Keratinocyte (primary cell): ENCODE results near the gene HIF1A. TPM values are rescaled to one million over a fixed set of nuclear protein-coding genes. Genes with fewer than 3 reads are reported as not detected.

Experiments
- DNase-seq: peaks from one replicate; pipeline ENCODE4 v3.0.0-alpha.2; 2011; ENCODE audit warnings: low read depth, missing footprints, low spot score
- FAIRE-seq: peaks from 2 replicates; lab custom pipeline; 2011; peaks lifted over from hg19 to GRCh38; lab: Jason Lieb, UNC
- H2AFZ ChIP-seq: 2 replicates; pipeline ENCODE4 v1.6.0; 2012; ENCODE audit warnings: low read length, control low read depth, inconsistent platforms; ENCODE audit not compliant: control insufficient read depth
- H3K27ac ChIP-seq: 2 replicates; pipeline ENCODE4 v1.5.1; 2011; ENCODE audit warnings: low read length; ENCODE audit not compliant: control insufficient read depth, insufficient read depth
- H3K27me3 ChIP-seq: 3 replicates; pipeline ENCODE4 v1.6.0; 2011; ENCODE audit warnings: low read length; ENCODE audit not compliant: control insufficient read depth, insufficient read depth; ENCODE audit errors: extremely low read depth
- H3K36me3 ChIP-seq, 2 experiments: 2 replicates in 1 of 2; 3 replicates in 1 of 2; pipeline ENCODE4 v1.5.1; 2011; ENCODE audit warnings: low read length in 2 of 2, mild to moderate bottlenecking in 1 of 2; ENCODE audit not compliant: control insufficient read depth in 2 of 2, insufficient read depth in 2 of 2; ENCODE audit errors: extremely low read depth in 1 of 2
- H3K4me1 ChIP-seq: 3 replicates; pipeline ENCODE4 v1.5.1; 2011; ENCODE audit warnings: low read length; ENCODE audit not compliant: control insufficient read depth, insufficient read depth; ENCODE audit errors: extremely low read depth
- H3K4me2 ChIP-seq: 3 replicates; pipeline ENCODE4 v1.6.0; 2011; ENCODE audit warnings: low read depth, low read length; ENCODE audit not compliant: control insufficient read depth, insufficient read depth; ENCODE audit errors: extremely low read depth
- H3K4me3 ChIP-seq, 3 experiments: fragments of 200-600 bp in 1 of 3; sonication (generic) in 1 of 3; 2 replicates in 2 of 3; 3 replicates in 1 of 3; pipeline ENCODE4 v1.5.1; 2011 to 2016; ENCODE audit warnings: low read length in 3 of 3, mild to moderate bottlenecking in 3 of 3, control low read depth in 2 of 3, inconsistent platforms in 1 of 3, low read depth in 1 of 3, mixed read lengths in 1 of 3, mixed run types in 1 of 3, moderate library complexity in 1 of 3; ENCODE audit not compliant: control insufficient read depth in 2 of 3, insufficient read depth in 2 of 3; ENCODE audit errors: extremely low read depth in 1 of 3
- H3K79me2 ChIP-seq: 2 replicates; pipeline ENCODE4 v1.6.0; 2012; ENCODE audit warnings: low read length; ENCODE audit not compliant: control insufficient read depth, insufficient read depth
- H3K9ac ChIP-seq: 3 replicates; pipeline ENCODE4 v1.6.0; 2011; ENCODE audit warnings: low read length; ENCODE audit not compliant: control insufficient read depth, insufficient read depth; ENCODE audit errors: extremely low read depth
- H3K9me1 ChIP-seq: 3 replicates; pipeline ENCODE4 v1.6.0; 2011; ENCODE audit warnings: low read length; ENCODE audit not compliant: control insufficient read depth, insufficient read depth; ENCODE audit errors: extremely low read depth
- H3K9me3 ChIP-seq: 2 replicates; pipeline ENCODE4 v1.5.1; 2012; ENCODE audit warnings: low read depth, low read length; ENCODE audit not compliant: control insufficient read depth
- H4K20me1 ChIP-seq: 3 replicates; pipeline ENCODE4 v1.6.0; 2011; ENCODE audit warnings: low read length; ENCODE audit not compliant: control insufficient read depth, insufficient read depth; ENCODE audit errors: extremely low read depth
- EZH2 ChIP-seq: IDR thresholded peaks from one replicate; pipeline ENCODE4 v1.6.1; 2012; ENCODE audit warnings: inconsistent platforms, mild to moderate bottlenecking, low read length, moderate library complexity
- dilution Hi-C: fragments of 300-500 bp; cut with MboI; formaldehyde crosslinking; loops from one replicate; pipeline ENCODE4 v1.7.0; 2020; ENCODE audit warnings: low sequenced_read_pairs; ENCODE audit not compliant: extremely low pct_ligation_motif_present
- polyA plus RNA-seq, 5 experiments: library from polyadenylated mRNA; depleted of rRNA in 3 of 5; stranded (reverse) in 3 of 5; stranded (forward) in 1 of 5; unstranded in 1 of 5; fragments of >200 nt; gene quantifications; 1 replicate in 1 of 5; 2 replicates in 3 of 5; 3 replicates in 1 of 5; pipeline versions ENCODE4 v1.2.1 to v1.2.3, GENCODE V29; 2011 to 2012; ENCODE audit warnings: missing spikeins in 2 of 5, low read depth in 1 of 5, low replicate concordance in 1 of 5
- TF ChIP-seq, protein P1 (sequence below), 3 experiments: IDR thresholded peaks in 1 of 3; conservative IDR thresholded peaks in 1 of 3; optimal IDR thresholded peaks in 1 of 3; 2 replicates in 2 of 3; 3 replicates in 1 of 3; pipeline versions ENCODE3 to v1.5.1; 2011; ENCODE audit warnings: low read length in 3 of 3, mild to moderate bottlenecking in 3 of 3, moderate library complexity in 2 of 3, control low read depth in 1 of 3, inconsistent platforms in 1 of 3; ENCODE audit not compliant: insufficient read depth in 2 of 3; ENCODE audit errors: extremely low read depth in 1 of 3

Gene HIF1A
- polyA plus RNA-seq, 1 donor (not counting 4 experiments of a cell fraction or from before 2014, with no cell fraction given) = 202 TPM

GRCh38 chr14:61696753-61697318, 1.5 kb downstream of the HIF1A start:
- TF ChIP-seq, protein P1, sequence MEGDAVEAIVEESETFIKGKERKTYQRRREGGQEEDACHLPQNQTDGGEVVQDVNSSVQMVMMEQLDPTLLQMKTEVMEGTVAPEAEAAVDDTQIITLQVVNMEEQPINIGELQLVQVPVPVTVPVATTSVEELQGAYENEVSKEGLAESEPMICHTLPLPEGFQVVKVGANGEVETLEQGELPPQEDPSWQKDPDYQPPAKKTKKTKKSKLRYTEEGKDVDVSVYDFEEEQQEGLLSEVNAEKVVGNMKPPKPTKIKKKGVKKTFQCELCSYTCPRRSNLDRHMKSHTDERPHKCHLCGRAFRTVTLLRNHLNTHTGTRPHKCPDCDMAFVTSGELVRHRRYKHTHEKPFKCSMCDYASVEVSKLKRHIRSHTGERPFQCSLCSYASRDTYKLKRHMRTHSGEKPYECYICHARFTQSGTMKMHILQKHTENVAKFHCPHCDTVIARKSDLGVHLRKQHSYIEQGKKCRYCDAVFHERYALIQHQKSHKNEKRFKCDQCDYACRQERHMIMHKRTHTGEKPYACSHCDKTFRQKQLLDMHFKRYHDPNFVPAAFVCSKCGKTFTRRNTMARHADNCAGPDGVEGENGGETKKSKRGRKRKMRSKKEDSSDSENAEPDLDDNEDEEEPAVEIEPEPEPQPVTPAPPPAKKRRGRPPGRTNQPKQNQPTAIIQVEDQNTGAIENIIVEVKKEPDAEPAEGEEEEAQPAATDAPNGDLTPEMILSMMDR (optimal IDR thresholded peaks at IDR 0.05 in 1 of 3, IDR thresholded peaks at IDR 0.05 in 1 of 3, conservative IDR thresholded peaks at IDR 0.05 in 1 of 3; ENCODE audit: extremely low read depth in 1 of 3, insufficient read depth in 2 of 3, low read length in 3 of 3) = no peak
- no peak for TF ChIP-seq EZH2
- H3K4me3 ChIP-seq = peak overlapping the region; percentile 95 to 100 (median 97)
- peaks cover 16% of the 10 kb centered on the region for H4K20me1 ChIP-seq
- H3K4me1 ChIP-seq = peaks cover 22% of the 10 kb centered on the region
- DNase-seq (no peak), FAIRE-seq (no peak)
- H3K4me2 ChIP-seq = peak overlapping the region; percentile 84
- H3K27ac ChIP-seq = peak overlapping the region; percentile 93
- H3K79me2 ChIP-seq = peaks cover 64% of the 10 kb centered on the region
- H3K9me3 ChIP-seq = no peaks in the 10 kb centered on the region
- dilution Hi-C loops = no loop called here
- no peak overlapping the region for H2AFZ ChIP-seq
- H3K27me3 ChIP-seq = no peaks in the 10 kb centered on the region
- no peaks in the 10 kb centered on the region for H3K36me3 ChIP-seq
- H3K9ac ChIP-seq = peak overlapping the region; percentile 96
- no peaks in the 10 kb centered on the region for H3K9me1 ChIP-seq

DNA sequence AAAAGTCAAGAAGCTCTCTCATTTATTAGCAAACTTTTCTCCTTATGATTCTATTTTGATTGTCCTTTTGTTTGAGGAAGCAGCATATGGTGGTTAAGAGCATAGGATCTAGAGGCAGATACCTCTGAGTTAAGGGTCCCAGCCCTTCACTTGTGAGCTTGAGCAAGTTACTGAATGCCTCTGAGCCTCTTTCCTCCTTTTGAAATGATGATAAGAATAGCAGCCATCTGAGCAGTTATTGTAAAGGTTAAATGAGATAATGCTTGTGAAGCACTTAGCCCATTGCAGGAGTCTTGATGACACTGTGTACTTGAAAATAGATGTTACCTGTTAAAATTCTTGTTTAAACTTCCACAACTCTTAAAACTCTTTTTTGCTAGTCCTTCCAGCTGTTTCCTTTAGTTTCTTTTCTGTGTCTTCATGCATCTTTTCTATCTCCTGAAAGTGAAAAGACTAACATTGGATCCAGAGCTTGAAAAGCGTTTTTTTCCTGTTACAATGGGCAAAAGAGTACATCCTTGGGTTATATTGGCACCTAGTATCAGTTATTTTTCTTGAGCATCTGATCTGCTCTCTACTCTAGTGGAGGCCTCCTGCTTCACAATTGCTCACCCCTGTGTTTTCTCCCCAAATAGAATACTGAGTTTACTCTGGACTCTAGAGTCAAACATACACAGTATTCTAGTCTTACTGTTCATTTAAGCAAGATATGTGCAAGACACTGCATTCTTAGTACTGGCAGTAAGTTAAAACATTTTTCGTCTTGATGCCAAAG, 3.1 kb downstream of the HIF1A start:
- Histone ChIP-seq H3K4me2 (peak overlapping the region; percentile 84), H3K9ac (peak overlapping the region; percentile 96), H2AFZ (no peak overlapping the region), H3K4me3 (peak overlapping the region; percentile 95 to 100 (median 97)), H3K79me2 (peaks cover 79% of the 10 kb centered on the region), H3K27ac (peak overlapping the region; percentile 6), H4K20me1 (peaks cover 19% of the 10 kb centered on the region), H3K36me3 (no peaks in the 10 kb centered on the region), H3K9me3 (no peaks in the 10 kb centered on the region), H3K27me3 (no peaks in the 10 kb centered on the region), H3K9me1 (no peaks in the 10 kb centered on the region), H3K4me1 (peaks cover 22% of the 10 kb centered on the region)
- DNase-seq = no peak
- TF ChIP-seq, protein P1 (optimal IDR thresholded peaks at IDR 0.05 in 1 of 3, IDR thresholded peaks at IDR 0.05 in 1 of 3, conservative IDR thresholded peaks at IDR 0.05 in 1 of 3; ENCODE audit: extremely low read depth in 1 of 3, insufficient read depth in 2 of 3, low read length in 3 of 3) = no peak
- TF ChIP-seq EZH2 = no peak
- dilution Hi-C loops = no loop called here
- FAIRE-seq = no peak
